H9 (cell line): ENCODE measurements around the gene BHLHA15. TPM values are rescaled to one million over a fixed set of nuclear protein-coding genes. Genes with fewer than 3 reads are reported as not detected.

ENCODE experiments used
- DNase-seq: peaks from one replicate; pipeline ENCODE4 v3.0.0-alpha.2; 2017
- H2AFZ ChIP-seq: one replicate; pipeline ENCODE4 v1.6.1; 2013; ENCODE audit warnings: mild to moderate bottlenecking, low read length, control low read depth, moderate library complexity
- H2AK5ac ChIP-seq: 2 replicates; pipeline ENCODE4 v1.6.1; 2013; ENCODE audit warnings: low read length, control low read depth, mixed read lengths; ENCODE audit not compliant: insufficient read length
- H2BK120ac ChIP-seq: one replicate; pipeline ENCODE4 v1.6.1; 2013; ENCODE audit warnings: low read depth, mild to moderate bottlenecking, low read length, control low read depth, inconsistent platforms; ENCODE audit not compliant: poor library complexity, severe bottlenecking
- H2BK12ac ChIP-seq: 2 replicates; pipeline ENCODE4 v1.6.1; 2013; ENCODE audit warnings: low read length, control low read depth, mixed read lengths, low read depth; ENCODE audit not compliant: insufficient read length
- H2BK15ac ChIP-seq: 2 replicates; pipeline ENCODE4 v1.6.1; 2013; ENCODE audit warnings: low read depth, low read length, control low read depth
- H2BK20ac ChIP-seq: one replicate; pipeline ENCODE4 v1.6.1; 2013; ENCODE audit warnings: low read depth, mild to moderate bottlenecking, low read length, control low read depth, inconsistent platforms; ENCODE audit not compliant: poor library complexity, severe bottlenecking
- H2BK5ac ChIP-seq: 2 replicates; pipeline ENCODE4 v1.6.1; 2013; ENCODE audit warnings: low read length, control low read depth, mixed read lengths; ENCODE audit not compliant: insufficient read length
- H3K14ac ChIP-seq: 2 replicates; pipeline ENCODE4 v1.6.1; 2013; ENCODE audit warnings: low read length, control low read depth; ENCODE audit not compliant: insufficient read depth
- H3K18ac ChIP-seq: 2 replicates; pipeline ENCODE4 v1.6.1; 2013; ENCODE audit warnings: low read depth, mild to moderate bottlenecking, mixed read lengths, low read length, control low read depth; ENCODE audit not compliant: insufficient read length
- H3K23ac ChIP-seq: 2 replicates; pipeline ENCODE4 v1.6.1; 2013; ENCODE audit warnings: low read length, control low read depth, mixed read lengths, low read depth; ENCODE audit not compliant: insufficient read length
- H3K23me2 ChIP-seq: 2 replicates; pipeline ENCODE4 v1.6.1; 2013; ENCODE audit warnings: low read depth, mild to moderate bottlenecking, mixed read lengths, low read length, control low read depth; ENCODE audit not compliant: insufficient read length, poor library complexity, severe bottlenecking
- H3K27ac ChIP-seq: 2 replicates; pipeline ENCODE4 v1.5.1; 2013; ENCODE audit warnings: low read length, control low read depth, mixed read lengths, low read depth; ENCODE audit not compliant: insufficient read length
- H3K27me3 ChIP-seq: 2 replicates; pipeline ENCODE4 v1.6.1; 2013; ENCODE audit warnings: low read length, control low read depth, inconsistent platforms; ENCODE audit not compliant: insufficient read depth
- H3K4ac ChIP-seq: 2 replicates; pipeline ENCODE4 v1.6.1; 2013; ENCODE audit warnings: low read depth, mild to moderate bottlenecking, control low read depth, inconsistent platforms, low read length, moderate library complexity
- H3K4me1 ChIP-seq: 2 replicates; pipeline ENCODE4 v1.6.1; 2013; ENCODE audit warnings: low read length, control low read depth, inconsistent platforms; ENCODE audit not compliant: insufficient read depth
- H3K4me2 ChIP-seq: 2 replicates; pipeline ENCODE4 v1.6.1; 2013; ENCODE audit warnings: low read length, control low read depth, mixed read lengths; ENCODE audit not compliant: insufficient read length, insufficient read depth
- H3K56ac ChIP-seq: 2 replicates; pipeline ENCODE4 v1.6.1; 2013; ENCODE audit warnings: low read depth, mild to moderate bottlenecking, mixed read lengths, low read length, control low read depth; ENCODE audit not compliant: insufficient read length
- H3K79me1 ChIP-seq: 2 replicates; pipeline ENCODE4 v1.6.1; 2013; ENCODE audit warnings: low read depth, mild to moderate bottlenecking, moderate library complexity, low read length, control low read depth, inconsistent platforms; ENCODE audit not compliant: insufficient read depth, poor library complexity, severe bottlenecking
- H3K79me2 ChIP-seq: 2 replicates; pipeline ENCODE4 v1.6.1; 2013; ENCODE audit warnings: low read length, control low read depth, inconsistent platforms; ENCODE audit not compliant: insufficient read depth
- H3K9ac ChIP-seq: 2 replicates; pipeline ENCODE4 v1.6.1; 2013; ENCODE audit warnings: low read length, control low read depth, mixed read lengths; ENCODE audit not compliant: insufficient read length; ENCODE audit errors: extremely low read depth
- H3K9me3 ChIP-seq: one replicate; pipeline ENCODE4 v1.6.1; 2013; ENCODE audit warnings: low read depth, low read length, inconsistent platforms; ENCODE audit not compliant: control insufficient read depth
- H3T11ph ChIP-seq: one replicate; pipeline ENCODE4 v1.6.1; 2013; ENCODE audit warnings: mild to moderate bottlenecking, low read length, control low read depth, inconsistent platforms
- H4K20me1 ChIP-seq: one replicate; pipeline ENCODE4 v1.6.1; 2013; ENCODE audit not compliant: control insufficient read depth, insufficient read length, insufficient read depth
- H4K5ac ChIP-seq: 2 replicates; pipeline ENCODE4 v1.6.1; 2013; ENCODE audit warnings: low read depth, mild to moderate bottlenecking, mixed read lengths, low read length, control low read depth; ENCODE audit not compliant: insufficient read length
- H4K8ac ChIP-seq: replicated peaks from 2 replicates; pipeline ENCODE4 v1.6.1; 2013; ENCODE audit warnings: low read length, control low read depth, mixed read lengths, low read depth; ENCODE audit not compliant: insufficient read length
- H4K91ac ChIP-seq: 2 replicates; pipeline ENCODE4 v1.6.1; 2013; ENCODE audit warnings: low read depth, mild to moderate bottlenecking, moderate library complexity, mixed read lengths, low read length, control low read depth; ENCODE audit not compliant: insufficient read length
- H3K27ac Mint-ChIP-seq, 3 experiments: 2 replicates in 2 of 3; 3 replicates in 1 of 3; pipeline ENCODE4 v1.8.0; 2020 to 2021; ENCODE audit warnings: mixed read lengths in 3 of 3, mild to moderate bottlenecking in 1 of 3, moderate library complexity in 1 of 3
- H3K27me3 Mint-ChIP-seq: 2 replicates; pipeline ENCODE4 v1.8.0; 2021; ENCODE audit warnings: low read depth, mild to moderate bottlenecking, moderate library complexity, mixed read lengths
- H3K36me3 Mint-ChIP-seq, 3 experiments: 2 replicates in 2 of 3; 3 replicates in 1 of 3; pipeline ENCODE4 v1.8.0; 2020 to 2021; ENCODE audit warnings: low read depth in 3 of 3, mixed read lengths in 3 of 3; ENCODE audit not compliant: insufficient read depth in 1 of 3
- H3K4me1 Mint-ChIP-seq, 2 experiments: 2 replicates each; pipeline ENCODE4 v1.8.0; 2020; ENCODE audit warnings: mixed read lengths in 2 of 2
- H3K4me3 Mint-ChIP-seq, 2 experiments: 2 replicates in 1 of 2; 3 replicates in 1 of 2; pipeline ENCODE4 v1.8.0; 2020 to 2021; ENCODE audit warnings: mild to moderate bottlenecking in 2 of 2, mixed read lengths in 2 of 2, moderate library complexity in 1 of 2
- H3K9me3 Mint-ChIP-seq, 2 experiments: 2 replicates in 1 of 2; 3 replicates in 1 of 2; pipeline ENCODE4 v1.8.0; 2020; ENCODE audit warnings: mild to moderate bottlenecking in 2 of 2, mixed read lengths in 2 of 2, moderate library complexity in 1 of 2
- WGBS: extraction: QIAGEN DNeasy Blood & Tissue Kit; methylation state at CpG from one replicate; pipeline ENCODE4 v1.1.7; 2013; ENCODE audit warnings: missing lambda C conversion rate, low lambda C conversion rate, mixed read lengths; ENCODE audit not compliant: insufficient read length; ENCODE audit errors: extremely low coverage; 5-methylcytosine and 5-hydroxymethylcytosine counted together
- total RNA-seq: library from RNA; stranded (reverse); gene quantifications from 2 replicates; pipeline ENCODE4 v1.2.1, GENCODE V29; 2021
- TF ChIP-seq, protein P1 (sequence below): fragments of 200-600 bp; sonication (generic); conservative IDR thresholded peaks from 3 replicates; pipeline ENCODE4 v1.8.0; 2021; ENCODE audit warnings: antibody characterized with exemption, mild to moderate bottlenecking

Gene BHLHA15
- total RNA-seq, 1 experiment from 2014 or later: 1.4 TPM

DNA sequence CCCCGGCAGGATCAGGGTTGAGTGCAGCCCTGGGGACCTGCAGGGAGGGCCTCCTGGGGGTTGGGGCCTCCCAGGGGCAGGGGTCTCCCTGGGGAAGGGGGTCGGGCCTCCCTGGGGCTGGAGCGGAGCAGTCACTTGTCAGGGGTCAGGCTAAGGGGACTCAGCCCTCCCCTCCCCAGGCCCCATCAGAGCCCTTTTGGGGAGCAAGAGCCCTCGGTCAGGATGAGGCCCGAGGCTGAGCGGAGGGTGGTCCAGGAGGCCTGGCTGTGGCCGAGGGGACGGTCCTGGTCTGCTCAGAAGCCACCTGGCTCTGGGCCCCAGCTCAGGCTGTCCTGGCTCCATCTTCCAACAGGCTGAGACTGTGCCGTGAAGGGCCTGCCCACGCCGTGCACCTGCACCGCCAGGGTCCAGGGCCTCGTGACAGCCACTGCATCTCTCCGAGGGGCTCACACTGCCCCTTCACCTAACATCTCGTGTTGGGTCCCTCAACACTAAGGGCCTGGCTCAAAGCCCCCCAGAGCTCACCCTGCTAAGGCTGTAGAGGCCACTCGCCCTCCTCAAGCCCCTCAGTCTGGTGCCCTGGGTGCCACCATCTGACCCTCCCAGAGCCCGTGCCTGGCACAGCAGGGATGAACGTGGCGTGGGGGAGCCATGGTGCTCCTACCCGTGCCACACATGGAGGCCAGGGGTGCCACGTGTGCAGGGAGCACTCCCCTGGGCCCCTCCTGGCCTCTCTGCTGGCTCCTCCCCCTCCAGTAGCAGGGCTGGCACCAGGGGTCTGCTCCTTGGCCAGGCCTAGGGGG lies 12.9 kb downstream of the BHLHA15 start:
- Histone ChIP-seq H4K20me1 (no peaks in the 10 kb centered on the region), H3T11ph (no peak overlapping the region), H2AFZ (no peak overlapping the region), H2BK12ac (no peak overlapping the region), H3K23me2 (no peaks in the 10 kb centered on the region), H3K4ac (no peak overlapping the region), H3K27ac (no peak overlapping the region), H3K79me1 (no peaks in the 10 kb centered on the region), H2AK5ac (no peak overlapping the region), H3K9me3 (no peaks in the 10 kb centered on the region), H3K18ac (no peak overlapping the region), H2BK5ac (no peak overlapping the region), H4K8ac (no peak overlapping the region), H3K79me2 (no peaks in the 10 kb centered on the region), H3K4me2 (no peak overlapping the region), H4K91ac (no peak overlapping the region), H2BK20ac (no peak overlapping the region), H4K5ac (no peak overlapping the region), H3K56ac (no peak overlapping the region), H2BK15ac (no peak overlapping the region), H3K27me3 (no peaks in the 10 kb centered on the region), H3K14ac (no peak overlapping the region), H3K4me1 (no peaks in the 10 kb centered on the region), H3K9ac (no peak overlapping the region), H3K23ac (no peak overlapping the region), H2BK120ac (no peak overlapping the region)
- Mint-ChIP-seq H3K9me3 (no peaks in the 10 kb centered on the region; a peak in 1 of 5 replicates), H3K4me1 (peaks cover 2 to 3% of the 10 kb centered on the region in 2 experiments; a peak in 1 of 4 replicates), H3K27ac (no peak overlapping the region; a peak in 1 of 7 replicates), H3K27me3 (no peaks in the 10 kb centered on the region), H3K36me3 (0 out of 7 replicates have a peak, but pooled peaks cover 0 to 3% (median 0%) of the 10 kb centered on the region in 3 experiments), H3K4me3 (no peak overlapping the region)
- WGBS: no CpG with 5 or more reads among the region's 21 CpGs
- no peak for DNase-seq
- TF ChIP-seq, protein P1, sequence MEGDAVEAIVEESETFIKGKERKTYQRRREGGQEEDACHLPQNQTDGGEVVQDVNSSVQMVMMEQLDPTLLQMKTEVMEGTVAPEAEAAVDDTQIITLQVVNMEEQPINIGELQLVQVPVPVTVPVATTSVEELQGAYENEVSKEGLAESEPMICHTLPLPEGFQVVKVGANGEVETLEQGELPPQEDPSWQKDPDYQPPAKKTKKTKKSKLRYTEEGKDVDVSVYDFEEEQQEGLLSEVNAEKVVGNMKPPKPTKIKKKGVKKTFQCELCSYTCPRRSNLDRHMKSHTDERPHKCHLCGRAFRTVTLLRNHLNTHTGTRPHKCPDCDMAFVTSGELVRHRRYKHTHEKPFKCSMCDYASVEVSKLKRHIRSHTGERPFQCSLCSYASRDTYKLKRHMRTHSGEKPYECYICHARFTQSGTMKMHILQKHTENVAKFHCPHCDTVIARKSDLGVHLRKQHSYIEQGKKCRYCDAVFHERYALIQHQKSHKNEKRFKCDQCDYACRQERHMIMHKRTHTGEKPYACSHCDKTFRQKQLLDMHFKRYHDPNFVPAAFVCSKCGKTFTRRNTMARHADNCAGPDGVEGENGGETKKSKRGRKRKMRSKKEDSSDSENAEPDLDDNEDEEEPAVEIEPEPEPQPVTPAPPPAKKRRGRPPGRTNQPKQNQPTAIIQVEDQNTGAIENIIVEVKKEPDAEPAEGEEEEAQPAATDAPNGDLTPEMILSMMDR: no peak
